WTC11 (cell line): ENCODE results near the gene CACNA1F.

Source experiments
- ATF3 ChIP-seq: sonication (generic); formaldehyde crosslinking; conservative IDR thresholded peaks from 2 replicates; pipeline ENCODE4 v1.8.1; 2022; ENCODE audit warnings: mild to moderate bottlenecking, missing genetic modification reagents
- CDX4 ChIP-seq: fragments of 250-450 bp; sonication (Bioruptor Pico); IDR thresholded peaks from 2 replicates; pipeline ENCODE4 v1.9.0; 2021; ENCODE audit warnings: moderate library complexity, mild to moderate bottlenecking, inconsistent platforms, borderline replicate concordance
- CTCF ChIP-seq: fragments of 200-600 bp; IDR thresholded peaks from 2 replicates; pipeline ENCODE4 v1.8.0; 2022; ENCODE audit warnings: antibody characterized with exemption
- E2F5 ChIP-seq: sonication (generic); formaldehyde crosslinking; IDR thresholded peaks from 2 replicates; pipeline ENCODE4 v1.8.1; 2022; ENCODE audit warnings: mild to moderate bottlenecking, moderate library complexity, missing genetic modification reagents
- FOXJ3 ChIP-seq: sonication (generic); formaldehyde crosslinking; IDR thresholded peaks from 2 replicates; pipeline ENCODE4 v1.9.0; 2021; ENCODE audit warnings: missing genetic modification reagents, mild to moderate bottlenecking, borderline replicate concordance
- IRF1 ChIP-seq: sonication (generic); formaldehyde crosslinking; IDR thresholded peaks from 2 replicates; pipeline ENCODE4 v1.8.0; 2023; ENCODE audit warnings: missing genetic modification reagents
- MAX ChIP-seq: sonication (generic); formaldehyde crosslinking; IDR thresholded peaks from 2 replicates; pipeline ENCODE4 v1.8.0; 2022; ENCODE audit warnings: mild to moderate bottlenecking, missing genetic modification reagents
- PRRX2 ChIP-seq: fragments of 250-450 bp; sonication (Bioruptor Pico); IDR thresholded peaks from 2 replicates; pipeline ENCODE4 v1.8.0; 2021; ENCODE audit warnings: mild to moderate bottlenecking
- RELA ChIP-seq: sonication (generic); formaldehyde crosslinking; IDR thresholded peaks from 2 replicates; pipeline ENCODE4 v1.8.1; 2022; ENCODE audit warnings: missing genetic modification reagents, mild to moderate bottlenecking, borderline replicate concordance
- SP1 ChIP-seq: sonication (generic); formaldehyde crosslinking; conservative IDR thresholded peaks from 2 replicates; pipeline ENCODE4 v1.8.1; 2022; ENCODE audit warnings: missing genetic modification reagents
- STAT6 ChIP-seq: sonication (generic); formaldehyde crosslinking; conservative IDR thresholded peaks from 2 replicates; pipeline ENCODE4 v1.8.1; 2023; ENCODE audit warnings: mild to moderate bottlenecking, low read depth, missing genetic modification reagents, moderate library complexity
- TP53 ChIP-seq: sonication (generic); formaldehyde crosslinking; IDR thresholded peaks from 2 replicates; pipeline ENCODE4 v1.8.1; 2023; ENCODE audit warnings: mild to moderate bottlenecking, missing genetic modification reagents
- ZNF138 ChIP-seq: sonication (generic); formaldehyde crosslinking; conservative IDR thresholded peaks from 2 replicates; pipeline ENCODE4 v1.8.1; 2022; ENCODE audit warnings: mild to moderate bottlenecking, moderate library complexity, missing genetic modification reagents
- ZNF232 ChIP-seq: sonication (generic); formaldehyde crosslinking; IDR thresholded peaks from 2 replicates; pipeline ENCODE4 v1.8.0; 2022; ENCODE audit warnings: mild to moderate bottlenecking, missing genetic modification reagents

- no peak; the same call in none of the 2 replicates for TF ChIP-seq SP1
- TF ChIP-seq ZNF138, result no peak
- no peak for TF ChIP-seq RELA (CRISPR knock-in tag)
- TF ChIP-seq ATF3 (CRISPR knock-in tag), result no peak
- TF ChIP-seq CTCF, result no peak
- no peak for TF ChIP-seq E2F5
- TF ChIP-seq TP53 (CRISPR knock-in tag), result no peak
- no peak for TF ChIP-seq STAT6 (CRISPR knock-in tag)
- no peak for TF ChIP-seq ZNF232 (CRISPR knock-in tag)
- TF ChIP-seq FOXJ3, result no peak
- no peak for TF ChIP-seq IRF1 (CRISPR knock-in tag)
- TF ChIP-seq CDX4 (CRISPR knock-in tag), result no peak
- TF ChIP-seq PRRX2 (CRISPR knock-in tag), result no peak
- no peak for TF ChIP-seq MAX (CRISPR knock-in tag)
These were observed 48.6 kb downstream of the CACNA1F start for GRCh38 chrX:49184294-49185281.
